Liver (tissue), 9 donors: ENCODE data around the gene DDA1. TPM values are rescaled to one million over a fixed set of nuclear protein-coding genes. Genes with fewer than 3 reads are reported as not detected.
A peak's percentile ranks its signal among the peaks of the same experiment; 100 is the strongest.

Experiments used
- DNase-seq: peaks from one replicate; pipeline ENCODE4 v3.0.0-alpha.2; 2017; ENCODE audit warnings: low spot score
- H3K27ac ChIP-seq, 2 donors: one replicate each; pipeline ENCODE4 v1.7.0; 2013; ENCODE audit warnings: inconsistent platforms in 2 of 2, low read length in 2 of 2, control low read depth in 1 of 2, low read depth in 1 of 2, mild to moderate bottlenecking in 1 of 2
- H3K27me3 ChIP-seq, 4 donors: one replicate each; pipeline versions ENCODE4 v1.6.1 to v1.7.0; 2013; ENCODE audit warnings: low read length in 3 of 4, inconsistent platforms in 1 of 4, mild to moderate bottlenecking in 1 of 4, moderate library complexity in 1 of 4; ENCODE audit not compliant: control insufficient read depth in 4 of 4, insufficient read depth in 4 of 4
- H3K36me3 ChIP-seq, 4 donors: one replicate each; pipeline versions ENCODE4 v1.6.1 to v1.7.0; 2013; ENCODE audit warnings: low read length in 3 of 4, mild to moderate bottlenecking in 3 of 4, low read depth in 1 of 4, moderate library complexity in 1 of 4; ENCODE audit not compliant: control insufficient read depth in 4 of 4, insufficient read depth in 3 of 4
- H3K4me1 ChIP-seq, 4 donors: one replicate each; pipeline versions ENCODE4 v1.6.1 to v1.7.0; 2013; ENCODE audit warnings: low read length in 3 of 4, mild to moderate bottlenecking in 3 of 4, moderate library complexity in 1 of 4; ENCODE audit not compliant: control insufficient read depth in 4 of 4, insufficient read depth in 4 of 4
- H3K4me3 ChIP-seq, 3 donors: one replicate each; pipeline versions ENCODE4 v1.6.1 to v1.7.0; 2013; ENCODE audit warnings: low read length in 3 of 3, control low read depth in 1 of 3, low read depth in 1 of 3, mild to moderate bottlenecking in 1 of 3
- H3K9ac ChIP-seq, 2 donors: one replicate each; pipeline ENCODE4 v1.7.0; 2013; ENCODE audit warnings: low read length in 2 of 2, mild to moderate bottlenecking in 2 of 2, moderate library complexity in 2 of 2, control low read depth in 1 of 2, low read depth in 1 of 2
- H3K9me3 ChIP-seq, 4 donors: one replicate each; pipeline versions ENCODE4 v1.6.1 to v1.7.0; 2013; ENCODE audit warnings: low read length in 3 of 4; ENCODE audit not compliant: control insufficient read depth in 4 of 4
- ATF3 ChIP-seq: IDR thresholded peaks from 2 replicates; pipeline ENCODE4 v1.6.1; 2016; ENCODE audit warnings: antibody characterized with exemption
- EGR1 ChIP-seq, 2 donors: IDR thresholded peaks; 2 replicates each; pipeline ENCODE4 v1.6.1; 2016 to 2018; ENCODE audit warnings: antibody characterized with exemption in 2 of 2, low read depth in 2 of 2
- FOXA1 ChIP-seq: IDR thresholded peaks from 2 replicates; pipeline ENCODE4 v1.6.1; 2016; ENCODE audit warnings: antibody characterized with exemption
- FOXA2 ChIP-seq: IDR thresholded peaks from 2 replicates; pipeline ENCODE4 v1.6.1; 2016; ENCODE audit warnings: antibody characterized with exemption
- GABPA ChIP-seq, 2 donors: IDR thresholded peaks in 1 of 2; conservative IDR thresholded peaks in 1 of 2; 2 replicates each; pipeline ENCODE4 v1.6.1; 2016; ENCODE audit warnings: antibody characterized with exemption in 2 of 2, mild to moderate bottlenecking in 1 of 2, moderate library complexity in 1 of 2
- HNF4A ChIP-seq, 2 donors: conservative IDR thresholded peaks; 2 replicates each; pipeline ENCODE4 v1.6.1; 2016; ENCODE audit warnings: antibody characterized with exemption in 2 of 2, mild to moderate bottlenecking in 2 of 2
- HNF4G ChIP-seq: IDR thresholded peaks from 2 replicates; pipeline ENCODE4 v1.6.1; 2016; ENCODE audit warnings: antibody characterized with exemption
- JUND ChIP-seq, 2 donors: IDR thresholded peaks; 2 replicates each; pipeline ENCODE4 v1.6.1; 2016; ENCODE audit warnings: antibody characterized with exemption in 2 of 2
- NR2F2 ChIP-seq: IDR thresholded peaks from 2 replicates; pipeline ENCODE4 v1.6.1; 2016; ENCODE audit warnings: antibody characterized with exemption
- RAD21 ChIP-seq, 2 donors: IDR thresholded peaks; 2 replicates each; pipeline ENCODE4 v1.6.1; 2016; ENCODE audit warnings: antibody characterized with exemption in 2 of 2, mild to moderate bottlenecking in 2 of 2
- RXRA ChIP-seq, 2 donors: IDR thresholded peaks; 2 replicates each; pipeline ENCODE4 v1.6.1; 2017 to 2018; ENCODE audit warnings: antibody characterized with exemption in 2 of 2, mild to moderate bottlenecking in 1 of 2
- SP1 ChIP-seq: IDR thresholded peaks from 2 replicates; pipeline ENCODE4 v1.6.1; 2018; ENCODE audit warnings: antibody characterized with exemption, mild to moderate bottlenecking
- TAF1 ChIP-seq: conservative IDR thresholded peaks from 2 replicates; pipeline ENCODE4 v1.6.1; 2016; ENCODE audit warnings: antibody characterized with exemption, mild to moderate bottlenecking
- YY1 ChIP-seq: IDR thresholded peaks from 2 replicates; pipeline ENCODE4 v1.6.1; 2016; ENCODE audit warnings: antibody characterized with exemption, mild to moderate bottlenecking
- ZBTB33 ChIP-seq: IDR thresholded peaks from 2 replicates; pipeline ENCODE4 v1.6.1; 2016; ENCODE audit warnings: antibody characterized with exemption
- WGBS: extraction: QIAGEN DNeasy Blood & Tissue Kit; methylation state at CpG from one replicate; pipeline ENCODE4 v1.1.7; 2013; 5-methylcytosine and 5-hydroxymethylcytosine counted together
- polyA plus RNA-seq, 2 donors: library from polyadenylated mRNA; stranded (reverse) in 1 of 2; unstranded in 1 of 2; fragments of 200-250 nt in 1 of 2; fragments of >200 nt in 1 of 2; fragmentation: Nextera tagmentation in 1 of 2; extraction: Ambion mirVana in 1 of 2; gene quantifications; one replicate each; pipeline versions ENCODE4 v1.2.1 to v1.2.3, GENCODE V29; 2013 to 2015
- total RNA-seq, 2 donors: library from RNA; depleted of rRNA; stranded (reverse); fragments of >200 nt; gene quantifications; one replicate each; pipeline ENCODE4 v1.2.3, GENCODE V29; 2014
- TF ChIP-seq, protein P1 (sequence below): fragments of 150-350 bp; IDR thresholded peaks from 2 replicates; pipeline ENCODE4 v1.5.1; 2017; ENCODE audit warnings: improper control_type of control experiment, low read depth, low read length; ENCODE audit not compliant: missing input control
- TF ChIP-seq, protein P2 (sequence below): IDR thresholded peaks from 2 replicates; pipeline ENCODE4 v1.6.1; 2016; ENCODE audit warnings: antibody characterized with exemption
- TF ChIP-seq, protein P3 (sequence below): IDR thresholded peaks from 2 replicates; pipeline ENCODE4 v1.6.1; 2016; ENCODE audit warnings: antibody characterized with exemption, mild to moderate bottlenecking
- donor health status: healthy.
- donor health status: healthy.
- donor health status: healthy.
- donor health status: healthy.
- donor health status: healthy.

Gene DDA1
- total and polyA plus RNA-seq, 4 donors: 7.9 to 37.9 (median 20.8) TPM

DNA sequence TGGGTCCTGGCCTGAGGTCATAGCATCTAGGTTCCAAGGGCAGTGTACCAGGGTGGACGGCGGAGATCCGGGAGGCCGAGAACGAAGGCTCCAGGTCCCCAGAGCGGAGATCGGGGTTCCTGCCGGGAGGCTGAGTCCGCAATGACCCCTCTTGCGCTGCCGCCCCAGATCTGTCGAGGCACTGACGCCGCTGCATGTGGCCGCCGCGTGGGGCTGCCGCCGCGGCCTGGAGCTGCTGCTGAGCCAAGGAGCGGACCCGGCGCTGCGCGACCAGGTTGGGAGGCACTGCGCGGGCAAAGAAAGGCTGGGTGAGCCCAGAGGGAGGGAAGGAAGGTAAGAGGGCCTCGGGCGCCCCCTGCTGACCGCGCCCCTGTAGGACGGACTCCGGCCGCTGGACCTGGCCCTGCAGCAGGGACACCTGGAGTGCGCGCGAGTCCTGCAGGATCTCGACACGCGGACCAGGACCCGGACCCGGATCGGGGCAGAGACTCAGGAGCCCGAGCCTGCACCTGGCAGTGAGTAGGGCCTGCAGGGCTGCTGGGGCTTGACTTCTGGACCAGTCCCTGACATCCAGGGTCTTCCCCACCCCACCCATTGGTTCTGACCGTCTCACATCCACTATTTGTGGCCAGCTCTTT, 26.8 kb upstream of the DDA1 start:
- TF ChIP-seq SP1 (no peak), RXRA (IDR thresholded peaks at IDR 0.05) (no peak), NR2F2 (no peak), EGR1 (IDR thresholded peaks at IDR 0.05; ENCODE audit: low read depth in 2 of 2) (no peak), HNF4A (conservative IDR thresholded peaks at IDR 0.05) (no peak), GABPA (IDR thresholded peaks at IDR 0.05 in 1 of 2, conservative IDR thresholded peaks at IDR 0.05 in 1 of 2) (no peak), FOXA1 (no peak), ZBTB33 (no peak), FOXA2 (no peak), RAD21 (IDR thresholded peaks at IDR 0.05) (peak; percentile 91 to 97), YY1 (no peak)
- TF ChIP-seq, protein P1, sequence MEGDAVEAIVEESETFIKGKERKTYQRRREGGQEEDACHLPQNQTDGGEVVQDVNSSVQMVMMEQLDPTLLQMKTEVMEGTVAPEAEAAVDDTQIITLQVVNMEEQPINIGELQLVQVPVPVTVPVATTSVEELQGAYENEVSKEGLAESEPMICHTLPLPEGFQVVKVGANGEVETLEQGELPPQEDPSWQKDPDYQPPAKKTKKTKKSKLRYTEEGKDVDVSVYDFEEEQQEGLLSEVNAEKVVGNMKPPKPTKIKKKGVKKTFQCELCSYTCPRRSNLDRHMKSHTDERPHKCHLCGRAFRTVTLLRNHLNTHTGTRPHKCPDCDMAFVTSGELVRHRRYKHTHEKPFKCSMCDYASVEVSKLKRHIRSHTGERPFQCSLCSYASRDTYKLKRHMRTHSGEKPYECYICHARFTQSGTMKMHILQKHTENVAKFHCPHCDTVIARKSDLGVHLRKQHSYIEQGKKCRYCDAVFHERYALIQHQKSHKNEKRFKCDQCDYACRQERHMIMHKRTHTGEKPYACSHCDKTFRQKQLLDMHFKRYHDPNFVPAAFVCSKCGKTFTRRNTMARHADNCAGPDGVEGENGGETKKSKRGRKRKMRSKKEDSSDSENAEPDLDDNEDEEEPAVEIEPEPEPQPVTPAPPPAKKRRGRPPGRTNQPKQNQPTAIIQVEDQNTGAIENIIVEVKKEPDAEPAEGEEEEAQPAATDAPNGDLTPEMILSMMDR: peak; percentile 91
- TF ChIP-seq, protein P2, sequence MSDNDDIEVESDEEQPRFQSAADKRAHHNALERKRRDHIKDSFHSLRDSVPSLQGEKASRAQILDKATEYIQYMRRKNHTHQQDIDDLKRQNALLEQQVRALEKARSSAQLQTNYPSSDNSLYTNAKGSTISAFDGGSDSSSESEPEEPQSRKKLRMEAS: no peak
- Histone ChIP-seq H3K9me3 (no peaks in the 10 kb centered on the region), H3K4me1 (peaks cover 3 to 19% (median 9%) of the 10 kb centered on the region in 4 donors), H3K9ac (no peak overlapping the region), H3K27ac (no peak overlapping the region), H3K36me3 (peaks cover 0 to 2% (median under 1%) of the 10 kb centered on the region in 4 donors), H3K27me3 (no peaks in the 10 kb centered on the region), H3K4me3 (peak overlapping the region in 1 of 3 donors; percentile 36)
- DNase-seq: peak; percentile 94
- WGBS: 4% methylated on average over 45 of the region's 45 CpGs

GRCh38 chr19:17283504-17283996, 25.8 kb upstream of the DDA1 start:
- H3K27ac ChIP-seq: no peak overlapping the region
- no peaks in the 10 kb centered on the region for H3K36me3 ChIP-seq
- no peaks in the 10 kb centered on the region for H3K27me3 ChIP-seq
- no peak for DNase-seq
- 93% methylated on average over 7 of the region's 7 CpGs for WGBS
- H3K9me3 ChIP-seq: no peaks in the 10 kb centered on the region
- no peak overlapping the region for H3K9ac ChIP-seq
- H3K4me1 ChIP-seq: peaks cover 3 to 19% (median 9%) of the 10 kb centered on the region in 4 donors
- no peak overlapping the region for H3K4me3 ChIP-seq
- TF ChIP-seq HNF4A (conservative IDR thresholded peaks at IDR 0.05) (no peak), JUND (IDR thresholded peaks at IDR 0.05) (no peak), SP1 (no peak), YY1 (no peak), NR2F2 (no peak), RXRA (IDR thresholded peaks at IDR 0.05) (no peak), TAF1 (no peak), FOXA2 (no peak), GABPA (IDR thresholded peaks at IDR 0.05 in 1 of 2, conservative IDR thresholded peaks at IDR 0.05 in 1 of 2) (no peak), FOXA1 (no peak), RAD21 (IDR thresholded peaks at IDR 0.05) (no peak), EGR1 (IDR thresholded peaks at IDR 0.05; ENCODE audit: low read depth in 2 of 2) (no peak), HNF4G (no peak), ATF3 (no peak)
- TF ChIP-seq, protein P2: no peak
- TF ChIP-seq, protein P1: no peak
- TF ChIP-seq, protein P3, sequence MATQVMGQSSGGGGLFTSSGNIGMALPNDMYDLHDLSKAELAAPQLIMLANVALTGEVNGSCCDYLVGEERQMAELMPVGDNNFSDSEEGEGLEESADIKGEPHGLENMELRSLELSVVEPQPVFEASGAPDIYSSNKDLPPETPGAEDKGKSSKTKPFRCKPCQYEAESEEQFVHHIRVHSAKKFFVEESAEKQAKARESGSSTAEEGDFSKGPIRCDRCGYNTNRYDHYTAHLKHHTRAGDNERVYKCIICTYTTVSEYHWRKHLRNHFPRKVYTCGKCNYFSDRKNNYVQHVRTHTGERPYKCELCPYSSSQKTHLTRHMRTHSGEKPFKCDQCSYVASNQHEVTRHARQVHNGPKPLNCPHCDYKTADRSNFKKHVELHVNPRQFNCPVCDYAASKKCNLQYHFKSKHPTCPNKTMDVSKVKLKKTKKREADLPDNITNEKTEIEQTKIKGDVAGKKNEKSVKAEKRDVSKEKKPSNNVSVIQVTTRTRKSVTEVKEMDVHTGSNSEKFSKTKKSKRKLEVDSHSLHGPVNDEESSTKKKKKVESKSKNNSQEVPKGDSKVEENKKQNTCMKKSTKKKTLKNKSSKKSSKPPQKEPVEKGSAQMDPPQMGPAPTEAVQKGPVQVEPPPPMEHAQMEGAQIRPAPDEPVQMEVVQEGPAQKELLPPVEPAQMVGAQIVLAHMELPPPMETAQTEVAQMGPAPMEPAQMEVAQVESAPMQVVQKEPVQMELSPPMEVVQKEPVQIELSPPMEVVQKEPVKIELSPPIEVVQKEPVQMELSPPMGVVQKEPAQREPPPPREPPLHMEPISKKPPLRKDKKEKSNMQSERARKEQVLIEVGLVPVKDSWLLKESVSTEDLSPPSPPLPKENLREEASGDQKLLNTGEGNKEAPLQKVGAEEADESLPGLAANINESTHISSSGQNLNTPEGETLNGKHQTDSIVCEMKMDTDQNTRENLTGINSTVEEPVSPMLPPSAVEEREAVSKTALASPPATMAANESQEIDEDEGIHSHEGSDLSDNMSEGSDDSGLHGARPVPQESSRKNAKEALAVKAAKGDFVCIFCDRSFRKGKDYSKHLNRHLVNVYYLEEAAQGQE: no peak
